IMR-90 (cell line): ENCODE measurements around the gene RNFT2. TPM values are rescaled to one million over a fixed set of nuclear protein-coding genes. Genes with fewer than 3 reads are reported as not detected.

Experiments
- ATAC-seq: fragments of 200-7000 bp; cut with Tn5 transposase; 2 replicates; pipeline ENCODE4 v1.9.1; 2020; ENCODE audit warnings: low read depth, mild to moderate bottlenecking, moderate library complexity
- BruUV-seq: library from RNA; stranded (reverse); fragments of 400-500 nt; replicated peaks from 2 replicates; lab custom pipeline; 2021; lab: Mats Ljungman, UMichigan
- CTCF ChIA-PET: fragments of 300-600 bp; formaldehyde crosslinking; extraction: SDS; loops from one replicate; lab custom pipeline; 2021; ENCODE audit warnings: antibody characterized with exemption; lab: Yijun Ruan, JAX
- POLR2A ChIA-PET: fragments of 300-600 bp; sonication (Branson Sonifier 250); formaldehyde crosslinking; loops from one replicate; lab custom pipeline; 2022; ENCODE audit warnings: antibody characterized with exemption; ENCODE audit not compliant: unreplicated experiment; lab: Charles Lee
- DNase-seq: peaks from one replicate; pipeline ENCODE4 v3.0.0; 2013
- H2AFZ ChIP-seq: replicated peaks from 2 replicates; pipeline ENCODE3; 2013; ENCODE audit warnings: low read length, mild to moderate bottlenecking; ENCODE audit not compliant: poor library complexity
- H2AK5ac ChIP-seq: 2 replicates; pipeline ENCODE4 v1.6.1; 2013; ENCODE audit warnings: low read depth, low read length, inconsistent platforms
- H2AK9ac ChIP-seq: replicated peaks from 2 replicates; pipeline ENCODE3; 2013; ENCODE audit warnings: mild to moderate bottlenecking, low read depth, low read length, moderate library complexity; ENCODE audit not compliant: poor library complexity
- H2BK120ac ChIP-seq: 2 replicates; pipeline ENCODE4 v1.6.1; 2013; ENCODE audit warnings: low read depth, low read length, inconsistent platforms
- H2BK15ac ChIP-seq: 3 replicates; pipeline ENCODE4 v1.6.1; 2013; ENCODE audit warnings: low read depth, low read length, inconsistent platforms
- H2BK20ac ChIP-seq: 2 replicates; pipeline ENCODE4 v1.6.1; 2013; ENCODE audit warnings: low read depth, mild to moderate bottlenecking, inconsistent platforms, low read length, moderate library complexity
- H2BK5ac ChIP-seq: 2 replicates; pipeline ENCODE4 v1.6.1; 2013; ENCODE audit warnings: mild to moderate bottlenecking, low read depth, low read length, inconsistent platforms; ENCODE audit not compliant: poor library complexity, severe bottlenecking
- H3K14ac ChIP-seq: replicated peaks from 2 replicates; pipeline ENCODE4 v1.6.1; 2013; ENCODE audit warnings: low read depth, low read length, inconsistent platforms
- H3K18ac ChIP-seq: 2 replicates; pipeline ENCODE4 v1.6.1; 2013; ENCODE audit warnings: low read depth, low read length, control low read depth
- H3K23ac ChIP-seq: 2 replicates; pipeline ENCODE4 v1.6.1; 2013; ENCODE audit warnings: low read depth, low read length, inconsistent platforms
- H3K27ac ChIP-seq: 2 replicates; pipeline ENCODE4 v1.5.1; 2013; ENCODE audit warnings: mild to moderate bottlenecking, control low read depth, low read length; ENCODE audit not compliant: insufficient read depth
- H3K27me3 ChIP-seq: 2 replicates; pipeline ENCODE4 v1.6.1; 2013; ENCODE audit warnings: low read length; ENCODE audit not compliant: control insufficient read depth, insufficient read depth
- H3K36me3 ChIP-seq: 2 replicates; pipeline ENCODE4 v1.6.1; 2013; ENCODE audit warnings: low read length, mixed read lengths; ENCODE audit not compliant: control insufficient read depth, insufficient read depth
- H3K4ac ChIP-seq: 2 replicates; pipeline ENCODE4 v1.6.1; 2013; ENCODE audit warnings: low read depth, low read length, inconsistent platforms
- H3K4me1 ChIP-seq: 2 replicates; pipeline ENCODE4 v1.6.1; 2013; ENCODE audit warnings: low read length, mixed read lengths; ENCODE audit not compliant: control insufficient read depth, insufficient read depth
- H3K4me2 ChIP-seq: 2 replicates; pipeline ENCODE4 v1.6.1; 2013; ENCODE audit warnings: low read depth, mild to moderate bottlenecking, control low read depth, low read length, moderate library complexity
- H3K4me3 ChIP-seq: 2 replicates; pipeline ENCODE4 v1.5.1; 2013; ENCODE audit warnings: low read depth, mild to moderate bottlenecking, control low read depth, low read length, moderate library complexity; ENCODE audit not compliant: insufficient read depth
- H3K56ac ChIP-seq: 2 replicates; pipeline ENCODE4 v1.6.1; 2013; ENCODE audit warnings: low read length, inconsistent platforms; ENCODE audit not compliant: insufficient read depth; ENCODE audit errors: extremely low read depth
- H3K79me1 ChIP-seq, 2 experiments: 2 replicates each; pipeline ENCODE4 v1.6.1; 2013; ENCODE audit warnings: low read length in 2 of 2, inconsistent platforms in 1 of 2, low read depth in 1 of 2
- H3K9ac ChIP-seq: 2 replicates; pipeline ENCODE4 v1.6.1; 2013; ENCODE audit warnings: low read depth, low read length, control low read depth
- H3K9me1 ChIP-seq: 2 replicates; pipeline ENCODE4 v1.6.1; 2013; ENCODE audit warnings: low read length, inconsistent platforms; ENCODE audit not compliant: insufficient read depth
- H3K9me3 ChIP-seq: 2 replicates; pipeline ENCODE4 v1.6.1; 2013; ENCODE audit warnings: low read length; ENCODE audit not compliant: control insufficient read depth, insufficient read depth
- H4K20me1 ChIP-seq: 2 replicates; pipeline ENCODE4 v1.6.1; 2013; ENCODE audit warnings: low read length, inconsistent platforms; ENCODE audit not compliant: insufficient read depth
- H4K5ac ChIP-seq: 2 replicates; pipeline ENCODE4 v1.6.1; 2013; ENCODE audit warnings: mild to moderate bottlenecking, low read depth, low read length, control low read depth
- H4K8ac ChIP-seq, 2 experiments: 2 replicates each; pipeline ENCODE4 v1.6.1; 2013; ENCODE audit warnings: low read depth in 2 of 2, low read length in 2 of 2, control low read depth in 1 of 2, inconsistent platforms in 1 of 2
- H4K91ac ChIP-seq: 2 replicates; pipeline ENCODE4 v1.6.1; 2013; ENCODE audit warnings: low read depth, low read length, inconsistent platforms; ENCODE audit not compliant: insufficient read depth
- BHLHE40 ChIP-seq: fragments of 150-350 bp; IDR thresholded peaks from 2 replicates; pipeline ENCODE4 v1.6.1; 2016; ENCODE audit warnings: mild to moderate bottlenecking, low read depth, low read length
- CEBPB ChIP-seq: IDR thresholded peaks from 2 replicates; pipeline ENCODE4 v1.6.1; 2012; ENCODE audit warnings: low read depth, low read length, improper control_type of control experiment
- CHD1 ChIP-seq: IDR thresholded peaks from 2 replicates; pipeline ENCODE4 v1.6.1; 2012; ENCODE audit warnings: low read depth, low read length, improper control_type of control experiment
- FOS ChIP-seq: fragments of 150-350 bp; IDR thresholded peaks from 2 replicates; pipeline ENCODE4 v1.6.1; 2016; ENCODE audit warnings: low read depth, low read length
- MAFK ChIP-seq: IDR thresholded peaks from 2 replicates; pipeline ENCODE4 v1.6.1; 2012; ENCODE audit warnings: low read depth, low read length, improper control_type of control experiment
- MAZ ChIP-seq: IDR thresholded peaks from 2 replicates; pipeline ENCODE4 v1.6.1; 2012; ENCODE audit warnings: low read depth, mild to moderate bottlenecking, low read length, improper control_type of control experiment, moderate library complexity, borderline replicate concordance
- MXI1 ChIP-seq: IDR thresholded peaks from 2 replicates; pipeline ENCODE4 v1.6.1; 2012; ENCODE audit warnings: low read depth, mild to moderate bottlenecking, low read length, moderate library complexity, borderline replicate concordance
- NFE2L2 ChIP-seq: fragments of 150-350 bp; IDR thresholded peaks from 2 replicates; pipeline ENCODE4 v1.6.1; 2016; ENCODE audit warnings: low read depth, mild to moderate bottlenecking, low read length
- RCOR1 ChIP-seq: IDR thresholded peaks from 2 replicates; pipeline ENCODE4 v1.6.1; 2012; ENCODE audit warnings: mild to moderate bottlenecking, low read length, improper control_type of control experiment; ENCODE audit not compliant: insufficient replicate concordance
- RFX5 ChIP-seq: IDR thresholded peaks from 2 replicates; pipeline ENCODE4 v1.8.0; 2012; ENCODE audit warnings: low read depth, mild to moderate bottlenecking, low read length, moderate library complexity
- SMC3 ChIP-seq: fragments of 150-350 bp; IDR thresholded peaks from 2 replicates; pipeline ENCODE4 v1.6.1; 2016; ENCODE audit warnings: low read depth, mild to moderate bottlenecking, antibody characterized with exemption, low read length, moderate library complexity
- WGBS, 2 experiments: methylation state at CpG; one replicate each; pipeline versions ENCODE4 v1.1.5 to v1.1.7; 2013; ENCODE audit warnings: missing lambda C conversion rate in 2 of 2; ENCODE audit not compliant: insufficient read length in 1 of 2; ENCODE audit errors: extremely low coverage in 2 of 2; 5-methylcytosine and 5-hydroxymethylcytosine counted together
- dilution Hi-C: fragments of 300-500 bp; cut with HindIII; formaldehyde crosslinking; loops from one replicate; pipeline ENCODE4 v1.14.3; 2018; ENCODE audit warnings: low sequenced_read_pairs; ENCODE audit not compliant: unreplicated experiment
- in situ Hi-C: fragments of 300-500 bp; cut with MboI; formaldehyde crosslinking; loops from 3 replicates; pipeline ENCODE4 v1.14.3; 2019; ENCODE audit warnings: low sequenced_read_pairs, inconsistent platforms, mixed read lengths
- intact Hi-C: fragments of 100-400 bp; cut with micrococcal nuclease; formaldehyde crosslinking; loops from 2 replicates; pipeline ENCODE4 v1.10.0; 2022
- polyA plus RNA-seq, 3 experiments: library from polyadenylated mRNA; depleted of rRNA; stranded (reverse); fragments of >200 nt; gene quantifications; 2 replicates each; pipeline ENCODE4 v1.2.3, GENCODE V29; 2012; ENCODE audit warnings: low replicate concordance in 1 of 3
- total RNA-seq: library from RNA; depleted of rRNA; stranded (reverse); fragments of >200 nt; gene quantifications from 2 replicates; pipeline ENCODE4 v1.2.3, GENCODE V29; 2012
- TF ChIP-seq, protein P1 (sequence below): fragments of 150-350 bp; IDR thresholded peaks from 2 replicates; pipeline ENCODE4 v1.6.1; 2016; ENCODE audit warnings: low read depth, mild to moderate bottlenecking, low read length, moderate library complexity, borderline replicate concordance
- TF ChIP-seq, protein P2 (sequence below): fragments of 150-350 bp; IDR thresholded peaks from 2 replicates; pipeline ENCODE4 v1.6.1; 2017; ENCODE audit warnings: mild to moderate bottlenecking, antibody characterized with exemption, low read length, low read depth

The RNFT2 gene
- total and polyA plus RNA-seq, 2 of the 4 experiments (the other 2 are of a cell fraction), result 1.6 to 2.3 TPM

DNA sequence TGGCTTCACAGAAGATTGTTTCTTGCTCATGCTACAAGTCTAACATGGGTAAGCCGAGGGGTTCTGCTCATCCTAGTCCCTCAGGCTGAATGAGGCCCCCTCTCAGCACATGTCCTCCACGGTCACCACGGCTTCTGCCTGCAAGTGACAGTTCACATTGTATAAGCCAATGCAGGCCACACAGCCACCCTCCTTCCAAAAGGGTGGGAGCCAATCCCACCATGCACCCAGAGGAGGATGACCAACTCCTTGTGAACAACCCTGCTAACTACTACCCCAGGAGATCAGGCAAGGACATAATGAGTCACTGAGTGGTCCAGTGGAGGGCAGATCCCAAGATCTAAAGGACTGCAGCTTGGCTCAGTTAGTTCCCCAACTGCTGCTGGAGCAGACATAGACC, 6.3 kb upstream of the RNFT2 start:
- Histone ChIP-seq H4K5ac (no peak overlapping the region), H3K4me3 (no peak overlapping the region), H3K9me3 (no peaks in the 10 kb centered on the region), H4K91ac (no peak overlapping the region), H2AK9ac (no peak overlapping the region), H2BK5ac (no peak overlapping the region), H2AFZ (no peak overlapping the region), H4K8ac (no peak overlapping the region), H3K4me1 (peaks cover 2% of the 10 kb centered on the region; the same call in 1 of the 2 replicates), H3K9me1 (peaks cover 15% of the 10 kb centered on the region), H2BK20ac (no peak overlapping the region), H3K56ac (no peak overlapping the region), H3K23ac (no peak overlapping the region), H3K4ac (no peak overlapping the region), H3K18ac (no peak overlapping the region), H2BK15ac (no peak overlapping the region), H4K20me1 (peaks cover 14% of the 10 kb centered on the region; the same call in 1 of the 2 replicates), H3K14ac (no peak overlapping the region), H3K79me1 (peaks cover 39 to 58% of the 10 kb centered on the region in 2 experiments), H3K27me3 (no peaks in the 10 kb centered on the region), H3K9ac (no peak overlapping the region), H2BK120ac (no peak overlapping the region), H3K36me3 (peaks cover 1% of the 10 kb centered on the region), H2AK5ac (no peak overlapping the region), H3K4me2 (no peak overlapping the region), H3K27ac (no peak overlapping the region)
- CTCF ChIA-PET, result no interaction called here
- WGBS, 2 experiments, result no CpG with 5 or more reads among the region's 3 CpGs
- intact Hi-C loops (no loop called here), in situ Hi-C loops (no loop called here), dilution Hi-C loops (no loop called here)
- POLR2A ChIA-PET, result no interaction called here
- no peak for ATAC-seq
- BruUV-seq, result no TSS peak
- TF ChIP-seq SMC3, result no peak
- TF ChIP-seq FOS, result no peak
- TF ChIP-seq, protein P1, sequence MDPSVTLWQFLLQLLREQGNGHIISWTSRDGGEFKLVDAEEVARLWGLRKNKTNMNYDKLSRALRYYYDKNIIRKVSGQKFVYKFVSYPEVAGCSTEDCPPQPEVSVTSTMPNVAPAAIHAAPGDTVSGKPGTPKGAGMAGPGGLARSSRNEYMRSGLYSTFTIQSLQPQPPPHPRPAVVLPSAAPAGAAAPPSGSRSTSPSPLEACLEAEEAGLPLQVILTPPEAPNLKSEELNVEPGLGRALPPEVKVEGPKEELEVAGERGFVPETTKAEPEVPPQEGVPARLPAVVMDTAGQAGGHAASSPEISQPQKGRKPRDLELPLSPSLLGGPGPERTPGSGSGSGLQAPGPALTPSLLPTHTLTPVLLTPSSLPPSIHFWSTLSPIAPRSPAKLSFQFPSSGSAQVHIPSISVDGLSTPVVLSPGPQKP, result no peak
- TF ChIP-seq MAZ, result no peak
- TF ChIP-seq CHD1, result no peak
- no peak for TF ChIP-seq RFX5
- TF ChIP-seq RCOR1, result no peak
- TF ChIP-seq MAFK, result no peak
- no peak for TF ChIP-seq MXI1
- TF ChIP-seq, protein P2, sequence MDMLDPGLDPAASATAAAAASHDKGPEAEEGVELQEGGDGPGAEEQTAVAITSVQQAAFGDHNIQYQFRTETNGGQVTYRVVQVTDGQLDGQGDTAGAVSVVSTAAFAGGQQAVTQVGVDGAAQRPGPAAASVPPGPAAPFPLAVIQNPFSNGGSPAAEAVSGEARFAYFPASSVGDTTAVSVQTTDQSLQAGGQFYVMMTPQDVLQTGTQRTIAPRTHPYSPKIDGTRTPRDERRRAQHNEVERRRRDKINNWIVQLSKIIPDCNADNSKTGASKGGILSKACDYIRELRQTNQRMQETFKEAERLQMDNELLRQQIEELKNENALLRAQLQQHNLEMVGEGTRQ, result no peak
- no peak for TF ChIP-seq BHLHE40
- TF ChIP-seq CEBPB, result no peak
- no peak for TF ChIP-seq NFE2L2
- DNase-seq, result no peak
